ENCODE measurements around the gene MPDU1. TPM values are rescaled to one million over a fixed set of nuclear protein-coding genes. Genes with fewer than 3 reads are reported as not detected.

Gene MPDU1
- total and polyA plus RNA-seq, 2 experiments from 2014 or later = 109 to 201 TPM

- no peak overlapping the region for H3K27ac ChIP-seq
- no peaks in the 10 kb centered on the region for H3K27me3 ChIP-seq
- H3K9me2 ChIP-seq (replicated peaks; ENCODE audit: insufficient read depth) = no peaks in the 10 kb centered on the region
- no peaks in the 10 kb centered on the region for H3K36me3 ChIP-seq (replicated peaks; ENCODE audit: insufficient read depth, low read depth)
- WGBS (ENCODE audit: low lambda C conversion rate, missing lambda C conversion rate) = 88% methylated on average over 9 of the region's 9 CpGs
- H4K20me1 ChIP-seq (ENCODE audit: insufficient read depth, poor library complexity, severe bottlenecking) = no peaks in the 10 kb centered on the region
- DNase-seq (ENCODE audit: low spot score) = no peak
- no peaks in the 10 kb centered on the region for H3K4me1 ChIP-seq (ENCODE audit: insufficient read depth)
- H3K9me3 ChIP-seq (ENCODE audit: low read depth) = no peaks in the 10 kb centered on the region
- H3K4me3 ChIP-seq = no peak overlapping the region
- H3K79me2 ChIP-seq = no peaks in the 10 kb centered on the region
- no peak overlapping the region for H2AFZ ChIP-seq
- no peak for TF ChIP-seq EZH2phosphoT487 (IDR thresholded peaks at IDR 0.05; ENCODE audit: low read depth, severe bottlenecking, unreplicated experiment)
- no peak for TF ChIP-seq CTCF (IDR thresholded peaks at IDR 0.05; ENCODE audit: poor library complexity)
- no peak for TF ChIP-seq EZH2 (IDR thresholded peaks at IDR 0.05; ENCODE audit: borderline replicate concordance)
- no peak overlapping the region for H3K4me2 ChIP-seq
Observed at GRCh38 chr17:7541074-7541621, 42.5 kb upstream of the MPDU1 start.

GRCh38 chr17:7544911-7545310 lies 38.7 kb upstream of the MPDU1 start:
- TF ChIP-seq CTCF (IDR thresholded peaks at IDR 0.05; ENCODE audit: poor library complexity) (no peak), EZH2 (IDR thresholded peaks at IDR 0.05; ENCODE audit: borderline replicate concordance) (no peak), EZH2phosphoT487 (IDR thresholded peaks at IDR 0.05; ENCODE audit: low read depth, severe bottlenecking, unreplicated experiment) (no peak)
- Histone ChIP-seq H3K27me3 (no peaks in the 10 kb centered on the region), H3K4me1 (ENCODE audit: insufficient read depth) (peaks cover 13% of the 10 kb centered on the region), H3K4me3 (no peak overlapping the region), H4K20me1 (ENCODE audit: insufficient read depth, poor library complexity, severe bottlenecking) (no peaks in the 10 kb centered on the region), H3K36me3 (replicated peaks; ENCODE audit: insufficient read depth, low read depth) (no peaks in the 10 kb centered on the region), H3K9me3 (ENCODE audit: low read depth) (no peaks in the 10 kb centered on the region), H3K27ac (no peak overlapping the region), H2AFZ (no peak overlapping the region), H3K9me2 (replicated peaks; ENCODE audit: insufficient read depth) (no peaks in the 10 kb centered on the region), H3K79me2 (no peaks in the 10 kb centered on the region), H3K4me2 (no peak overlapping the region)
- no peak for DNase-seq (ENCODE audit: low spot score)
- 77% methylated on average over 6 of the region's 6 CpGs for WGBS (ENCODE audit: low lambda C conversion rate, missing lambda C conversion rate)

- WGBS (ENCODE audit: low lambda C conversion rate, missing lambda C conversion rate) = 3% methylated on average over 25 of the region's 65 CpGs
- H3K4me3 ChIP-seq = peak within 1 kb of the TSS; percentile 62
- no peaks in the 10 kb centered on the region for H3K9me3 ChIP-seq (ENCODE audit: low read depth)
- H3K27ac ChIP-seq = peak within 1 kb of the TSS; percentile 75
- no peaks in the 10 kb centered on the region for H3K27me3 ChIP-seq
- no peaks in the 10 kb centered on the region for H3K79me2 ChIP-seq
- no peaks in the 10 kb centered on the region for H4K20me1 ChIP-seq (ENCODE audit: insufficient read depth, poor library complexity, severe bottlenecking)
- H3K9me2 ChIP-seq (replicated peaks; ENCODE audit: insufficient read depth) = no peaks in the 10 kb centered on the region
- H3K4me2 ChIP-seq = peak within 1 kb of the TSS; percentile 85
- peak; percentile 77 for DNase-seq (ENCODE audit: low spot score)
- TF ChIP-seq CTCF (IDR thresholded peaks at IDR 0.05; ENCODE audit: poor library complexity) (no peak), EZH2phosphoT487 (IDR thresholded peaks at IDR 0.05; ENCODE audit: low read depth, severe bottlenecking, unreplicated experiment) (no peak), EZH2 (IDR thresholded peaks at IDR 0.05; ENCODE audit: borderline replicate concordance) (no peak)
- H2AFZ ChIP-seq = peak within 1 kb of the TSS; percentile 77
- peaks cover 24% of the 10 kb centered on the region for H3K4me1 ChIP-seq (ENCODE audit: insufficient read depth)
- no peaks in the 10 kb centered on the region for H3K36me3 ChIP-seq (replicated peaks; ENCODE audit: insufficient read depth, low read depth)
Observed at GRCh38 chr17:7548585-7549400, 34.9 kb upstream of the MPDU1 start, which contains the start of gene TNFSF12. TSS of gene TNFSF12 (plus strand) at chr17:7549058. CDS start at chr17:7549154, 96 bp downstream.

All from hepatocyte (in vitro differentiated cells).